Esophagus squamous epithelium (tissue), 4 donors: ENCODE data around the gene TNP2.

ENCODE experiments used
- CTCF ChIP-seq, 6 experiments: fragments of 450-650 bp in 4 of 6; fragments of 200-600 bp in 2 of 6; sonication (generic) in 2 of 6; IDR thresholded peaks; one replicate each; pipeline ENCODE4 v1.5.1; 2016 to 2019; ENCODE audit warnings: antibody characterized with exemption in 6 of 6, mild to moderate bottlenecking in 4 of 6, moderate library complexity in 4 of 6
- POLR2A ChIP-seq, 4 donors: fragments of 450-650 bp; IDR thresholded peaks; one replicate each; pipeline ENCODE4 v1.6.1; 2017; ENCODE audit warnings: antibody characterized with exemption in 4 of 4, mild to moderate bottlenecking in 4 of 4, moderate library complexity in 3 of 4

DNA sequence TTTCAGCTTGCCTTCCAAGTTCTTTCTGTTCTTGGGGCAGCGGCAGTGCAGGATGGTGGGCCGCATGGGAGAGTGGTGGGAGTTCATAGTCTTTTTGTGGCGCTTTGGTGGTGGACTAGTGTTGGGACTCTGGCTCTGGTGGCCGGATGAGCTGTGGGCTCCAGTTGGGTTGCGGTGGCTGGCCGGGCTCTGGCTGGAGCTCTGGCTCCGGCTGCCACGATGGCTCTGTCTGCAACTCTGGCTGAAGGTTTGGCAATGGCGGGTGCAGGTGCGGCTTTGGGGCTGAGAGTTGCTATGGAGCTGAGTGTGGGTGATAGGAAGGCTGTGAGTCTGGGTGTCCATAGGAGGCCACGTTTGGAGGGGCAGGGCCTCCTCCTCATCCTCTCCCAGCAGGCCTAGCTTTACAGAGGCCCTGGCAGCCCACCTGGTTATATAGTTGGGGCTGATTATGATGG, at the start of gene TNP2:
- no peak for TF ChIP-seq CTCF (IDR thresholded peaks at IDR 0.05)
- TF ChIP-seq POLR2A (IDR thresholded peaks at IDR 0.05), result no peak
